ENCODE measurements around the gene FAM222A. TPM values are rescaled to one million over a fixed set of nuclear protein-coding genes. Genes with fewer than 3 reads are reported as not detected.

The FAM222A gene
- polyA plus RNA-seq, 3 donors = 0.09 TPM; not detected in 2

DNA sequence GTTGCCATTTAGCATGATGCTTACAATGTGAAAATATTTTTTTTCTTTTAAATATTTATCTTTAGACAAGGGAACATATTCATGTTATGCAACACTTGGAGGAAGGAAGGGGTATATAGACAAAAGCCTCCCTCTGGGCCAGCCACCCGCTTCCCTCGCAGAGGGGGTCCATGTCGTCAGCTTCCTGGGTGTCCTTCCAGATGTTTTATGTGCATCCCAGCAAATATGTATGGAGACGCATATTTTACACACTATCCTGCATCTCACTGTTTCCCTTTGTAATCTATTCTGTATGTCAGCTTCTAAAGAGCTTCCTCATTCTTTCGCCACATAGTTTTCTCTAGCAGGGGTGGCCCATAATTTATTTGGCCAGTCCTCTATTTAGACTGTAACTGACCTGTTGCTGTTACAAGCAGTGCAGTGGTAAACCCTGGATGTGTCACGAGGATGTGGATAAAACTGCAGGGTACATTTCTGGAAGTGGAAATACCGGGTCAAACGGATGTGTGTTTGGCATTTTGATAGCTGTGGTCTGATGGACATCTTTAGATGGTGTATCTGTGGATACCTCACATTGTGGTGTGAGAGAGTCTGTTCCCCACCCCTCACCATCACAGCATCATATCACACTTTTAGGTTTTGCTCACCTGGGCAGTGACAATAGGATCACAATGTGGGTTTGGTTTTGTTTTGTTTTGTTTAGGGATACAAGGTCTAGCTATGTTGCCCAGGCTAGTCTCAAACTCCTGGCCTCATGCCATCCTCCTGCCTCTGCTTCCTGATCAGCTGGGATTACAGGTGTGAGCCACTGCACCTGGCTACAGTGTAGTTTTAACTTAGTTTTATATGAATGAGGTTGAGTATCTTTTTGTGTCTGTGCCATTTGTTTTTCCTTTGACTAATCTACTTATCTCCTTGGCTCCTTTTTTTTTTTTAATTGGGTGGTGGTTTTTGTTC lies 31.6 kb downstream of the FAM222A start:
- WGBS (ENCODE audit: insufficient coverage) = 23% methylated on average over 3 of the region's 8 CpGs
- Histone ChIP-seq H3K27ac (ENCODE audit: low read depth in 1 of 2, low read length in 2 of 2) (no peak overlapping the region), H2AFZ (ENCODE audit: insufficient read depth, low read depth, low read length, poor library complexity, severe bottlenecking) (no peak overlapping the region), H3K9ac (ENCODE audit: insufficient read depth, low read length, poor library complexity, severe bottlenecking) (no peak overlapping the region), H3K4me2 (replicated peaks; ENCODE audit: extremely low read depth, low read length, poor library complexity, severe bottlenecking) (no peak overlapping the region), H3K4me3 (replicated peaks in 1 of 3; ENCODE audit: low read depth in 2 of 3, low read length in 3 of 3) (no peak overlapping the region), H3K36me3 (replicated peaks in 1 of 2; ENCODE audit: control insufficient read depth in 1 of 2, insufficient read depth in 2 of 2, low read length in 2 of 2) (no peaks in the 10 kb centered on the region), H3K79me2 (ENCODE audit: insufficient read depth, low read length) (no peaks in the 10 kb centered on the region), H4K20me1 (ENCODE audit: insufficient read depth, low read length) (no peaks in the 10 kb centered on the region), H3K9me3 (replicated peaks in 1 of 2; ENCODE audit: control insufficient read depth in 1 of 2, insufficient read depth in 1 of 2, low read length in 2 of 2) (no peaks in the 10 kb centered on the region), H3K27me3 (ENCODE audit: control insufficient read depth in 2 of 2, insufficient read depth in 2 of 2, low read length in 2 of 2) (no peaks in the 10 kb centered on the region), H3K4me1 (ENCODE audit: control insufficient read depth in 1 of 2, insufficient read depth in 2 of 2, low read length in 2 of 2) (no peaks in the 10 kb centered on the region)
- DNase-seq = no peak
- Mint-ChIP-seq H3K27me3 (ENCODE audit: low read depth in 3 of 3) (peaks cover 2 to 3% (median 2%) of the 10 kb centered on the region in 3 donors), H3K27ac (no peak overlapping the region), H3K4me3 (no peak overlapping the region), H3K4me1 (peaks cover 8% of the 10 kb centered on the region), H3K36me3 (no peaks in the 10 kb centered on the region), H3K9me3 (no peaks in the 10 kb centered on the region)
- intact Hi-C loops (cut with micrococcal nuclease) = no loop called here
- TF ChIP-seq, protein P1, sequence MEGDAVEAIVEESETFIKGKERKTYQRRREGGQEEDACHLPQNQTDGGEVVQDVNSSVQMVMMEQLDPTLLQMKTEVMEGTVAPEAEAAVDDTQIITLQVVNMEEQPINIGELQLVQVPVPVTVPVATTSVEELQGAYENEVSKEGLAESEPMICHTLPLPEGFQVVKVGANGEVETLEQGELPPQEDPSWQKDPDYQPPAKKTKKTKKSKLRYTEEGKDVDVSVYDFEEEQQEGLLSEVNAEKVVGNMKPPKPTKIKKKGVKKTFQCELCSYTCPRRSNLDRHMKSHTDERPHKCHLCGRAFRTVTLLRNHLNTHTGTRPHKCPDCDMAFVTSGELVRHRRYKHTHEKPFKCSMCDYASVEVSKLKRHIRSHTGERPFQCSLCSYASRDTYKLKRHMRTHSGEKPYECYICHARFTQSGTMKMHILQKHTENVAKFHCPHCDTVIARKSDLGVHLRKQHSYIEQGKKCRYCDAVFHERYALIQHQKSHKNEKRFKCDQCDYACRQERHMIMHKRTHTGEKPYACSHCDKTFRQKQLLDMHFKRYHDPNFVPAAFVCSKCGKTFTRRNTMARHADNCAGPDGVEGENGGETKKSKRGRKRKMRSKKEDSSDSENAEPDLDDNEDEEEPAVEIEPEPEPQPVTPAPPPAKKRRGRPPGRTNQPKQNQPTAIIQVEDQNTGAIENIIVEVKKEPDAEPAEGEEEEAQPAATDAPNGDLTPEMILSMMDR (IDR thresholded peaks at IDR 0.05) = no peak

DNA sequence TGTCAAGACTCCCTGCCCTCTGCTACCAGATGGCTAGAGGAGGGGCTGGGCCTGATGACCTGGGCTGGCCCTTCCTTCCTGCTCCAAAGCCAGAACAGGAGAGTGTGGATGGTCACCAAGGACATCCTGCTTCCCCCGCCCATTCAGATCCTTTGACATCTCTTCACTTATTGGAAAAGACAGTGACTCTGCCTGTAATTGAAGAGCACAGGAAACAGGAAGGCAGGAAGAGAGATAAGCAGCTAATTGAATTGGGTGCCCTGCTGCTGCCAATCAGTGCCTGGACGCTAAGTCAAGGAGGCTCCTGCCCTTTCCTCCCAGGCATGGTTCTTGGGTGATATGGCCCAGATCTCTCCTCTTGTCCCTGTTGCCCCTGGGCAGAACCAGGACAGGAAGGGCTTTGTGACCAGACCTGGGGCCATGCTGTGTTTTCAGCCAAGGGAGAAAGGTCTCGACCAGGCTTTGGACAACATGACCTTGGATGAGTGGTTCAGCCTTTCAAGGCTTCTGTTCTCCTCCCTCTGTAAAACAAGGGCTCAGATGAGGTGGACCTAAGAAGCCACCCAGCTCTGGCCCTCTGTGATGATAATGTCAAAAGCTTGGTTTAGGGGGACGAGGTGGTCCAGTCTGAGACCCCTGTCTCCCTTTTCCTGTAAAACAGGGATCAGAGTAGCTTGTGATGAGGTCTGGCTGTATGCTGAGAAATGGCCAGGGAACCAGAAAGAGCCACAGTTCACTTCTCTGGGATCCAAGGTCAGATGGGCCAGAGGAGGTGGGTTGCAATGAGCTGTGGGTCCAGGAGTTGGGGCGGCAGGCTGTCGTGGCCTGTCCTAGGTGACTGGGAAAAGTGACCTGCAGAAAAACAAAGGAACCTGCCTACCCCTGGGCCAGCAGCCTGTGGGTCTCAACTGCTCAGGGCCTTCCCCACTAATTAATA lies 38.8 kb downstream of the FAM222A start:
- 64% methylated on average over 2 of the region's 6 CpGs for WGBS (ENCODE audit: insufficient coverage)

More for the DNA sequence above, 38.8 kb downstream of the FAM222A start:
- Histone ChIP-seq H3K79me2 (ENCODE audit: insufficient read depth, low read length) (no peaks in the 10 kb centered on the region), H3K4me2 (replicated peaks; ENCODE audit: extremely low read depth, low read length, poor library complexity, severe bottlenecking) (no peak overlapping the region), H3K36me3 (replicated peaks in 1 of 2; ENCODE audit: control insufficient read depth in 1 of 2, insufficient read depth in 2 of 2, low read length in 2 of 2) (no peaks in the 10 kb centered on the region), H2AFZ (ENCODE audit: insufficient read depth, low read depth, low read length, poor library complexity, severe bottlenecking) (no peak overlapping the region), H3K27me3 (ENCODE audit: control insufficient read depth in 2 of 2, insufficient read depth in 2 of 2, low read length in 2 of 2) (no peaks in the 10 kb centered on the region), H4K20me1 (ENCODE audit: insufficient read depth, low read length) (no peaks in the 10 kb centered on the region), H3K9me3 (replicated peaks in 1 of 2; ENCODE audit: control insufficient read depth in 1 of 2, insufficient read depth in 1 of 2, low read length in 2 of 2) (peaks cover 9 to 16% of the 10 kb centered on the region in 2 donors), H3K27ac (ENCODE audit: low read depth in 1 of 2, low read length in 2 of 2) (no peak overlapping the region), H3K4me1 (ENCODE audit: control insufficient read depth in 1 of 2, insufficient read depth in 2 of 2, low read length in 2 of 2) (no peaks in the 10 kb centered on the region), H3K9ac (ENCODE audit: insufficient read depth, low read length, poor library complexity, severe bottlenecking) (no peak overlapping the region), H3K4me3 (replicated peaks in 1 of 3; ENCODE audit: low read depth in 2 of 3, low read length in 3 of 3) (no peak overlapping the region)
- no peaks in the 10 kb centered on the region for H3K4me1 Mint-ChIP-seq
- peaks cover 0 to 5% (median 2%) of the 10 kb centered on the region in 3 donors for H3K27me3 Mint-ChIP-seq (ENCODE audit: low read depth in 3 of 3)
- H3K4me3 Mint-ChIP-seq = no peak overlapping the region
- H3K27ac Mint-ChIP-seq = no peak overlapping the region
- intact Hi-C loops (cut with micrococcal nuclease) = no loop called here
- H3K36me3 Mint-ChIP-seq = no peaks in the 10 kb centered on the region
- DNase-seq = no peak
- peaks cover 10 to 32% (median 21%) of the 10 kb centered on the region in 7 donors for H3K9me3 Mint-ChIP-seq
- TF ChIP-seq, protein P1 (IDR thresholded peaks at IDR 0.05) = no peak
